HG03039 (cell line): ENCODE measurements around the gene MYO1D.
"Not testable (repeated sequence)": the region's sequence is repeated elsewhere in the genome, so short reads cannot be mapped to it uniquely, and the experiment has no call there.

Source experiments
- ATAC-seq: cut with Tn5 transposase; IDR thresholded peaks from one replicate; pipeline ENCODE4 v1.9.1; 2021; ENCODE audit warnings: mild to moderate bottlenecking, moderate library complexity; ENCODE audit not compliant: unreplicated experiment

MYO1D gene

GRCh38 chr17:32821987-32822934 is 54.7 kb downstream of the MYO1D start:
- ATAC-seq = not testable (repeated sequence)

- no peak for ATAC-seq
Observed at GRCh38 chr17:32820440-32820839, 56.5 kb downstream of the MYO1D start.

GRCh38 chr17:32819787-32820186 is 57.1 kb downstream of the MYO1D start:
- no peak for ATAC-seq

- ATAC-seq = no peak
Observed at GRCh38 chr17:32819035-32819434, 57.9 kb downstream of the MYO1D start.

GRCh38 chr17:32815460-32815859 is 61.5 kb downstream of the MYO1D start:
- ATAC-seq = no peak

- ATAC-seq = no peak
Observed at GRCh38 chr17:32814836-32815235, 62.1 kb downstream of the MYO1D start.

GRCh38 chr17:32813021-32813420 is 63.9 kb downstream of the MYO1D start:
- ATAC-seq = no peak

GRCh38 chr17:32810690-32811089 is 66.2 kb downstream of the MYO1D start:
- no peak for ATAC-seq

GRCh38 chr17:32807577-32807976 is 69.3 kb downstream of the MYO1D start:
- ATAC-seq = no peak

- no peak for ATAC-seq
Observed at GRCh38 chr17:32806646-32807045, 70.3 kb downstream of the MYO1D start.

- ATAC-seq = no peak
Observed at GRCh38 chr17:32805029-32805976, 71.6 kb downstream of the MYO1D start.

GRCh38 chr17:32803544-32803943 is 73.4 kb downstream of the MYO1D start:
- no peak for ATAC-seq

- no peak for ATAC-seq
Observed at GRCh38 chr17:32802306-32802705, 74.6 kb downstream of the MYO1D start.

- no peak for ATAC-seq
Observed at GRCh38 chr17:32801641-32802040, 75.3 kb downstream of the MYO1D start.

- ATAC-seq = no peak
Observed at GRCh38 chr17:32801193-32801592, 75.7 kb downstream of the MYO1D start.

GRCh38 chr17:32798938-32799337 is 78.0 kb downstream of the MYO1D start:
- no peak for ATAC-seq

GRCh38 chr17:32795339-32795979 is 81.5 kb downstream of the MYO1D start:
- ATAC-seq = no peak

- ATAC-seq = no peak
Observed at GRCh38 chr17:32794533-32795246, 82.2 kb downstream of the MYO1D start.

GRCh38 chr17:32793841-32794240 is 83.1 kb downstream of the MYO1D start:
- no peak for ATAC-seq

- no peak for ATAC-seq
Observed at GRCh38 chr17:32792207-32792606, 84.7 kb downstream of the MYO1D start.
